B cell (primary cell): ENCODE data around the gene RIOK2. TPM values are rescaled to one million over a fixed set of nuclear protein-coding genes. Genes with fewer than 3 reads are reported as not detected.

Source experiments
- ATAC-seq: fragments of 200-7000 bp; cut with Tn5 transposase; one replicate; pipeline ENCODE4 v1.10.0; 2021; ENCODE audit warnings: low read depth, mild to moderate bottlenecking, moderate number of reproducible peaks, moderate library complexity
- CTCF ChIA-PET: fragments of 350-600 bp; sonication (Branson Sonifier 250); formaldehyde crosslinking; loops from one replicate; lab custom pipeline; 2021; ENCODE audit warnings: antibody characterized with exemption, inconsistent platforms; lab: Charles Lee
- POLR2A ChIA-PET: fragments of 350-600 bp; sonication (Branson Sonifier 250); formaldehyde crosslinking; loops from one replicate; lab custom pipeline; 2021; ENCODE audit warnings: antibody characterized with exemption; lab: Charles Lee
- DNase-seq: peaks from one replicate; pipeline ENCODE4 v3.0.0; 2013
- H2AFZ ChIP-seq: 2 replicates; pipeline ENCODE4 v1.6.1; 2012; ENCODE audit warnings: mild to moderate bottlenecking, low read depth, low read length; ENCODE audit not compliant: insufficient read depth, poor library complexity, severe bottlenecking
- H3K27ac ChIP-seq, 2 donors: 1 replicate in 1 of 2; 2 replicates in 1 of 2; pipeline ENCODE4 v1.5.1; 2012 to 2013; ENCODE audit warnings: low read length in 2 of 2, mild to moderate bottlenecking in 2 of 2, moderate library complexity in 1 of 2
- H3K27me3 ChIP-seq, 4 experiments: fragments of 200-600 bp in 1 of 4; sonication (generic) in 1 of 4; replicated peaks in 1 of 4; 1 replicate in 2 of 4; 2 replicates in 2 of 4; pipeline versions ENCODE4 v1.6.1 to v1.7.0; 2013 to 2016; ENCODE audit warnings: low read length in 3 of 4, mild to moderate bottlenecking in 2 of 4, mixed read lengths in 1 of 4, moderate library complexity in 1 of 4; ENCODE audit not compliant: insufficient read depth in 4 of 4, control insufficient read depth in 3 of 4; ENCODE audit errors: control extremely low read depth in 1 of 4
- H3K36me3 ChIP-seq, 2 experiments: replicated peaks in 1 of 2; 1 replicate in 1 of 2; 2 replicates in 1 of 2; pipeline versions ENCODE4 v1.6.1 to v1.7.1; 2013; ENCODE audit warnings: low read length in 1 of 2; ENCODE audit not compliant: insufficient read depth in 2 of 2, control insufficient read depth in 1 of 2; ENCODE audit errors: control extremely low read depth in 1 of 2, extremely low read depth in 1 of 2
- H3K4me1 ChIP-seq, 2 donors: fragments of 200-600 bp in 1 of 2; sonication (generic) in 1 of 2; 1 replicate in 1 of 2; 2 replicates in 1 of 2; pipeline versions ENCODE4 v1.5.1 to v1.6.1; 2013 to 2017; ENCODE audit warnings: low read length in 2 of 2; ENCODE audit not compliant: control insufficient read depth in 2 of 2, insufficient read depth in 2 of 2
- H3K4me2 ChIP-seq: replicated peaks from 2 replicates; pipeline ENCODE3; 2012; ENCODE audit warnings: mild to moderate bottlenecking, low read depth, low read length; ENCODE audit not compliant: poor library complexity, severe bottlenecking
- H3K4me3 ChIP-seq, 5 experiments: fragments of 200-600 bp in 1 of 5; sonication (generic) in 1 of 5; 1 replicate in 3 of 5; 2 replicates in 2 of 5; pipeline versions ENCODE4 v1.5.1 to v1.7.0; 2011 to 2016; ENCODE audit warnings: low read length in 4 of 5, mild to moderate bottlenecking in 4 of 5, low read depth in 2 of 5, control low read depth in 1 of 5, moderate library complexity in 1 of 5; ENCODE audit not compliant: insufficient read depth in 1 of 5; ENCODE audit errors: control extremely low read depth in 1 of 5, extremely low read depth in 1 of 5
- H3K79me2 ChIP-seq: fragments of 200-600 bp; sonication (generic); one replicate; pipeline ENCODE4 v1.6.0; 2016; ENCODE audit warnings: low read length; ENCODE audit not compliant: control insufficient read depth, insufficient read depth
- H3K9ac ChIP-seq: fragments of 200-600 bp; sonication (generic); 2 replicates; pipeline ENCODE4 v1.6.1; 2017; ENCODE audit warnings: mild to moderate bottlenecking, low read length, moderate library complexity
- H3K9me3 ChIP-seq, 3 donors: one replicate each; pipeline versions ENCODE4 v1.6.1 to v1.7.1; 2013; ENCODE audit warnings: low read length in 2 of 3; ENCODE audit not compliant: control insufficient read depth in 2 of 3, insufficient read depth in 1 of 3; ENCODE audit errors: control extremely low read depth in 1 of 3
- H4K20me1 ChIP-seq: 2 replicates; pipeline ENCODE4 v1.6.0; 2012; ENCODE audit warnings: mild to moderate bottlenecking, low read length; ENCODE audit not compliant: insufficient read depth, control insufficient read depth, poor library complexity, severe bottlenecking
- H3K27ac Mint-ChIP-seq: one replicate; pipeline ENCODE4 v1.8.0; 2021; ENCODE audit warnings: mixed read lengths
- H3K27me3 Mint-ChIP-seq: one replicate; pipeline ENCODE4 v1.8.0; 2021; ENCODE audit warnings: mixed read lengths
- H3K4me1 Mint-ChIP-seq: one replicate; pipeline ENCODE4 v1.8.0; 2021; ENCODE audit warnings: mixed read lengths
- H3K4me3 Mint-ChIP-seq: one replicate; pipeline ENCODE4 v1.8.0; 2021; ENCODE audit warnings: mixed read lengths
- H3K9me3 Mint-ChIP-seq: one replicate; pipeline ENCODE4 v1.8.0; 2022; ENCODE audit warnings: mixed read lengths; ENCODE audit not compliant: insufficient read depth
- EZH2 ChIP-seq: IDR thresholded peaks from 2 replicates; pipeline ENCODE4 v1.6.1; 2012; ENCODE audit warnings: borderline replicate concordance, low read depth, mild to moderate bottlenecking, moderate library complexity, low read length; ENCODE audit not compliant: insufficient read depth, poor library complexity, severe bottlenecking
- WGBS: methylation state at CpG from one replicate; pipeline ENCODE4 v1.1.5; 2013; ENCODE audit warnings: missing lambda C conversion rate; ENCODE audit not compliant: insufficient coverage; 5-methylcytosine and 5-hydroxymethylcytosine counted together
- intact Hi-C: fragments of 100-400 bp; cut with micrococcal nuclease; formaldehyde crosslinking; loops from one replicate; pipeline ENCODE4 v1.10.0; 2022
- polyA plus RNA-seq: library from polyadenylated mRNA; depleted of rRNA; stranded (reverse); fragments of >200 nt; gene quantifications from 2 replicates; pipeline ENCODE4 v1.2.3, GENCODE V29; 2012
- total RNA-seq, 2 donors: library from RNA; stranded (reverse); fragments of 120-200 nt in 1 of 2; gene quantifications; 1 replicate in 1 of 2; 2 replicates in 1 of 2; pipeline versions ENCODE4 v1.2.3 to v1.2.4, GENCODE V29; 2013 to 2022
- TF ChIP-seq, protein P1 (sequence below): fragments of 200-600 bp; IDR thresholded peaks from one replicate; pipeline ENCODE4 v1.8.0; 2022; ENCODE audit warnings: antibody characterized with exemption, mild to moderate bottlenecking

RIOK2 gene
- total and polyA plus RNA-seq, 2 donors (not counting 1 experiment from before 2014, with no cell fraction given) = 3.5 to 37.2 TPM

DNA sequence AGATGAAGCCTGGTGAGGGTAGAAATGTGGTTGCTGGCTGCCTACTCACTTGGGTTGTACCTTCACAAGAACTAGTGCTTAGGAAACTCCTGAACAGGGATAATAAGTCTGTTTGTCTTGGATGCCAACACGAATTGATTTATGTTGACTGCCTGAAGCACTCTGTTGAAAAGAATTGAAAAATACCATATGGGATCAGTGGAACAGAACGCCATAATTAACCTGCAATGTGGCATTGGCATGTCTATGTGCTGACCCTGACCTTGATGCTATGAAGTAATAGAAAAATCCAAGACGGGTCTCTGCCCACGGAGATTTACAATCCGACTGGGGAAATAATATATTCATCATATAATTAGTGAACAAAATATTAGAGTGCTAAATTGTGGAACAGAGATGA lies 51.1 kb downstream of the RIOK2 start:
- Mint-ChIP-seq H3K9me3 (no peaks in the 10 kb centered on the region), H3K27ac (no peak overlapping the region), H3K4me3 (no peak overlapping the region), H3K27me3 (no peaks in the 10 kb centered on the region), H3K4me1 (peaks cover 10% of the 10 kb centered on the region)
- CTCF ChIA-PET = no interaction called here
- Histone ChIP-seq H3K27me3 (no peaks in the 10 kb centered on the region), H3K79me2 (no peaks in the 10 kb centered on the region), H3K9ac (no peak overlapping the region), H3K36me3 (no peaks in the 10 kb centered on the region), H3K9me3 (no peaks in the 10 kb centered on the region), H3K4me1 (no peaks in the 10 kb centered on the region), H3K4me3 (no peak overlapping the region), H3K4me2 (no peak overlapping the region), H4K20me1 (peaks cover 5% of the 10 kb centered on the region), H3K27ac (no peak overlapping the region), H2AFZ (no peak overlapping the region)
- intact Hi-C loops = no loop called here
- WGBS = 50% methylated on average over 2 of the region's 5 CpGs
- POLR2A ChIA-PET = no interaction called here
- TF ChIP-seq EZH2 = no peak
- TF ChIP-seq, protein P1, sequence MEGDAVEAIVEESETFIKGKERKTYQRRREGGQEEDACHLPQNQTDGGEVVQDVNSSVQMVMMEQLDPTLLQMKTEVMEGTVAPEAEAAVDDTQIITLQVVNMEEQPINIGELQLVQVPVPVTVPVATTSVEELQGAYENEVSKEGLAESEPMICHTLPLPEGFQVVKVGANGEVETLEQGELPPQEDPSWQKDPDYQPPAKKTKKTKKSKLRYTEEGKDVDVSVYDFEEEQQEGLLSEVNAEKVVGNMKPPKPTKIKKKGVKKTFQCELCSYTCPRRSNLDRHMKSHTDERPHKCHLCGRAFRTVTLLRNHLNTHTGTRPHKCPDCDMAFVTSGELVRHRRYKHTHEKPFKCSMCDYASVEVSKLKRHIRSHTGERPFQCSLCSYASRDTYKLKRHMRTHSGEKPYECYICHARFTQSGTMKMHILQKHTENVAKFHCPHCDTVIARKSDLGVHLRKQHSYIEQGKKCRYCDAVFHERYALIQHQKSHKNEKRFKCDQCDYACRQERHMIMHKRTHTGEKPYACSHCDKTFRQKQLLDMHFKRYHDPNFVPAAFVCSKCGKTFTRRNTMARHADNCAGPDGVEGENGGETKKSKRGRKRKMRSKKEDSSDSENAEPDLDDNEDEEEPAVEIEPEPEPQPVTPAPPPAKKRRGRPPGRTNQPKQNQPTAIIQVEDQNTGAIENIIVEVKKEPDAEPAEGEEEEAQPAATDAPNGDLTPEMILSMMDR = no peak
- ATAC-seq (no peak), DNase-seq (no peak)

DNA sequence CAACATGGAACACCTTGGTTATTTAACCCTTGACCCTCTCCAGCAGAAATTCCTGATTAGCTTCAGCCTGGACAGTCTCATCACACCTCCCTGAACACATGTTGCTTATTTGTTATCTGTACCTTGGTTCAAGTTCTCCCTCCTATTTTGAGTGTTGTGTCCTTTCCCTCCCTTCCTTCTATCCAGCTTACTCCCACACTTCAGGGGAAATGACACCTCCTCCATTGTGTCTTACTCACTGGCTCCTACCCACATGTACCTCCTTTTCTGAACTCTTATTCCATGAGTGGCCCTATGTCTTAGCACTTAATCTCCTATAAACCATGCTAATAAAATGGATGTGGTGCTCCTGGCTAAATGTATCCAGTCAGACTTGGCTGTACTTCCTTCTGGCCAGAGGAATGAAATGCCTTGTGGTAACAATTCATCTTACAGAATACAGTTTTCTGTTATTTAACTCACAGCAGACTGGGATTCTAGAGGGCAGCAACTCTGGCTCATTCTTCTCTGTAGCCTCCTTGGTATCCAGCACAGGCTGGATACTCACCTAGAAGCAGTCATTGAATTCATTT lies 51.8 kb downstream of the RIOK2 start:
- Mint-ChIP-seq H3K4me1 (peaks cover 10% of the 10 kb centered on the region), H3K27me3 (peaks cover 1% of the 10 kb centered on the region), H3K9me3 (no peaks in the 10 kb centered on the region), H3K27ac (no peak overlapping the region), H3K4me3 (no peak overlapping the region)
- Histone ChIP-seq H3K4me1 (no peaks in the 10 kb centered on the region), H3K9ac (no peak overlapping the region), H3K27me3 (no peaks in the 10 kb centered on the region), H3K9me3 (no peaks in the 10 kb centered on the region), H3K36me3 (peaks cover 0 to under 1% of the 10 kb centered on the region in 2 experiments), H4K20me1 (peaks cover 4% of the 10 kb centered on the region), H3K79me2 (no peaks in the 10 kb centered on the region), H3K4me2 (no peak overlapping the region), H3K27ac (no peak overlapping the region), H3K4me3 (no peak overlapping the region), H2AFZ (no peak overlapping the region)
- no peak for ATAC-seq
- no peak for DNase-seq
- POLR2A ChIA-PET = no interaction called here
- intact Hi-C loops = no loop called here
- no peak for TF ChIP-seq EZH2
- TF ChIP-seq, protein P1 = no peak
- CTCF ChIA-PET = interaction anchor here (1.2 to 1.5 kb wide), 3 partner anchors 11 to 379 kb away, joined by 4 read pairs; partner anchors contain the start of gene LIX1
